K562 (cell line): ENCODE results near the gene NUMB. TPM values are rescaled to one million over a fixed set of nuclear protein-coding genes. Genes with fewer than 3 reads are reported as not detected.
A peak's percentile ranks its signal among the peaks of the same experiment; 100 is the strongest.

Experiments
- ARID1B ChIP-seq: fragments of 450-650 bp; IDR thresholded peaks from 2 replicates; pipeline ENCODE4 v1.6.1; 2016; ENCODE audit warnings: antibody characterized with exemption, mild to moderate bottlenecking, inconsistent platforms
- HDGF ChIP-seq: fragments of 450-650 bp; IDR thresholded peaks from 2 replicates; pipeline ENCODE4 v1.6.1; 2016
- JUND ChIP-seq, 2 experiments: IDR thresholded peaks; 2 replicates in 1 of 2; 3 replicates in 1 of 2; pipeline ENCODE4 v1.6.1; 2011; ENCODE audit warnings: borderline replicate concordance in 2 of 2, low read depth in 2 of 2, low read length in 2 of 2, improper control_type of control experiment in 1 of 2, missing biosample characterization in 1 of 2, missing genetic modification characterization in 1 of 2, missing genetic modification reagents in 1 of 2
- KHSRP ChIP-seq: fragments of 450-650 bp; IDR thresholded peaks from 2 replicates; pipeline ENCODE4 v1.6.1; 2017
- MIER1 ChIP-seq: fragments of 450-650 bp; IDR thresholded peaks from 2 replicates; pipeline ENCODE4 v1.6.1; 2016; ENCODE audit warnings: antibody characterized with exemption, mild to moderate bottlenecking, low read depth
- MYNN ChIP-seq, 2 experiments: sonication (generic); formaldehyde crosslinking in 1 of 2; IDR thresholded peaks; 2 replicates each; pipeline versions ENCODE4 v1.5.0 to v1.6.1; 2016 to 2020; ENCODE audit warnings: antibody characterized with exemption in 1 of 2, missing genetic modification reagents in 1 of 2
- NELFE ChIP-seq: IDR thresholded peaks from 2 replicates; pipeline ENCODE4 v1.6.1; 2011; ENCODE audit warnings: mild to moderate bottlenecking; ENCODE audit not compliant: insufficient read depth, insufficient read length
- NR2F6 ChIP-seq: fragments of 450-650 bp; formaldehyde crosslinking; IDR thresholded peaks from 2 replicates; pipeline ENCODE4 v1.4.0; 2020; ENCODE audit warnings: mild to moderate bottlenecking
- RBM34 ChIP-seq: fragments of 200-400 bp; formaldehyde crosslinking; IDR thresholded peaks from 2 replicates; pipeline ENCODE4 v1.6.1; 2018; ENCODE audit warnings: low read length, borderline replicate concordance; ENCODE audit not compliant: insufficient read depth
- RNF2 ChIP-seq: sonication (generic); IDR thresholded peaks from 2 replicates; pipeline ENCODE4 v1.6.1; 2016
- SLC30A9 ChIP-seq: fragments of 250-450 bp; sonication (Bioruptor Pico); IDR thresholded peaks from 2 replicates; pipeline ENCODE4 v1.8.0; 2022; ENCODE audit warnings: mild to moderate bottlenecking, moderate library complexity
- SNRNP70 ChIP-seq: fragments of 200-400 bp; formaldehyde crosslinking; optimal IDR thresholded peaks from 2 replicates; pipeline ENCODE3; 2017; ENCODE audit warnings: low read depth, low read length
- SP2 ChIP-seq: IDR thresholded peaks from 2 replicates; pipeline ENCODE4 v1.6.1; 2011; ENCODE audit warnings: mild to moderate bottlenecking, low read depth, low read length, moderate library complexity; ENCODE audit not compliant: poor library complexity, severe bottlenecking; ENCODE audit errors: extremely low read depth
- SRSF9 ChIP-seq: fragments of 200-400 bp; formaldehyde crosslinking; IDR thresholded peaks from 2 replicates; pipeline ENCODE4 v1.6.1; 2017; ENCODE audit warnings: low read depth, low read length, borderline replicate concordance
- TFAM ChIP-seq: fragments of 250-450 bp; sonication (Bioruptor Pico); conservative IDR thresholded peaks from 2 replicates; pipeline ENCODE4 v1.5.0; 2021; ENCODE audit warnings: mild to moderate bottlenecking, moderate library complexity
- WHSC1 ChIP-seq: IDR thresholded peaks from one replicate; pipeline ENCODE4 v1.6.1; 2012; ENCODE audit warnings: low read length, control low read depth, inconsistent platforms
- YBX1 ChIP-seq: fragments of 450-650 bp; IDR thresholded peaks from 2 replicates; pipeline ENCODE4 v1.7.1; 2016; ENCODE audit warnings: mild to moderate bottlenecking
- ZBTB1 ChIP-seq: sonication (generic); formaldehyde crosslinking; IDR thresholded peaks from 2 replicates; pipeline ENCODE4 v1.8.1; 2023; ENCODE audit warnings: missing genetic modification reagents, low read depth, mild to moderate bottlenecking, borderline replicate concordance
- ZBTB11 ChIP-seq, 3 experiments: fragments of 200-800 bp in 1 of 3; fragments of 250-450 bp in 1 of 3; fragments of 450-650 bp in 1 of 3; sonication (Bioruptor Pico) in 1 of 3; sonication (Bioruptor generic) in 1 of 3; formaldehyde crosslinking in 1 of 3; IDR thresholded peaks; 2 replicates each; pipeline versions ENCODE4 v1.6.1 to v1.8.0; 2016 to 2022; ENCODE audit warnings: mild to moderate bottlenecking in 2 of 3, missing genetic modification characterization in 2 of 3, missing compliant biosample characterization in 1 of 3, moderate library complexity in 1 of 3
- ZFP91 ChIP-seq: sonication (generic); formaldehyde crosslinking; IDR thresholded peaks from 2 replicates; pipeline ENCODE4 v1.8.0; 2022; ENCODE audit warnings: mild to moderate bottlenecking, missing genetic modification reagents
- ZFPM2 ChIP-seq: fragments of 250-450 bp; sonication (Bioruptor Pico); IDR thresholded peaks from 2 replicates; pipeline ENCODE4 v1.5.1; 2022; ENCODE audit warnings: mild to moderate bottlenecking
- ZNF184 ChIP-seq: sonication (generic); formaldehyde crosslinking; IDR thresholded peaks from 2 replicates; pipeline ENCODE4 v1.5.0; 2020; ENCODE audit warnings: missing genetic modification reagents
- ZNF384 ChIP-seq: IDR thresholded peaks from 2 replicates; pipeline ENCODE4 v1.6.1; 2012; ENCODE audit warnings: low read depth, low read length, improper control_type of control experiment
- ZNF584 ChIP-seq: fragments of 200-800 bp; sonication (Bioruptor generic); IDR thresholded peaks from 2 replicates; pipeline ENCODE4 v1.6.1; 2016; ENCODE audit warnings: low read depth, mild to moderate bottlenecking, missing genetic modification characterization, missing compliant biosample characterization
- polyA plus RNA-seq, 8 experiments: library from polyadenylated mRNA; depleted of rRNA in 4 of 8; stranded (reverse) in 5 of 8; unstranded in 3 of 8; fragments of >200 nt; fragmentation: Nextera tagmentation in 2 of 8; fragmentation: Illumina TruSeq in 1 of 8; extraction: Ambion mirVana in 2 of 8; extraction: Trizol in 1 of 8; gene quantifications; 2 replicates each; pipeline versions ENCODE4 v1.2.1 to v1.2.3, GENCODE V29; 2011 to 2014; ENCODE audit warnings: inconsistent platforms in 1 of 8, missing spikeins in 1 of 8
- total RNA-seq, 7 experiments: library from RNA; depleted of rRNA in 6 of 7; stranded (reverse); fragments of >200 nt in 6 of 7; fragmentation: Illumina TruSeq in 2 of 7; extraction: Trizol in 2 of 7; gene quantifications; 2 replicates each; pipeline versions ENCODE4 v1.2.1 to v1.2.3, GENCODE V29; 2011 to 2021; ENCODE audit warnings: low replicate concordance in 1 of 7

NUMB gene
- total and polyA plus RNA-seq, 9 of the 15 experiments (the other 6 are each of a cell fraction or from before 2014, with no cell fraction given): 13.5 to 54.0 (median 32.3) TPM

GRCh38 chr14:73248108-73248868 is 210.1 kb downstream of the NUMB start (continued):
- TF ChIP-seq NELFE (no peak), SP2 (no peak), SNRNP70 (no peak), KHSRP (no peak), JUND (IDR thresholded peaks at IDR 0.05; ENCODE audit: borderline replicate concordance, low read depth, low read length) (0 out of 2 replicates have a peak, but pooled peaks have one; percentile 25), JUND (tag; IDR thresholded peaks at IDR 0.05; ENCODE audit: borderline replicate concordance, low read depth, low read length) (no peak), ZBTB11 (CRISPR knock-in tag; IDR thresholded peaks at IDR 0.05) (peak in 1 of 3 experiments; percentile 31; a peak in 1 of 6 replicates), MIER1 (no peak), MYNN (IDR thresholded peaks at IDR 0.05) (no peak), MYNN (CRISPR knock-in tag; IDR thresholded peaks at IDR 0.05) (no peak), SRSF9 (no peak), RNF2 (no peak), ZFPM2 (CRISPR knock-in tag) (no peak), ARID1B (peak; percentile 42; the same call in 1 of the 2 replicates), WHSC1 (no peak), HDGF (no peak), ZNF384 (peak; percentile 43; the same call in 1 of the 2 replicates), RBM34 (no peak), TFAM (CRISPR knock-in tag) (no peak), SLC30A9 (CRISPR knock-in tag) (no peak), ZBTB1 (no peak), YBX1 (no peak), ZFP91 (CRISPR knock-in tag) (no peak), NR2F6 (CRISPR knock-in tag) (no peak), ZNF184 (CRISPR knock-in tag) (no peak), ZNF584 (CRISPR knock-in tag) (peak; percentile 2; the same call in 1 of the 2 replicates)
